ENCODE data around the gene KRTAP4-11.

- TF ChIP-seq EZH2 (IDR thresholded peaks at IDR 0.05; ENCODE audit: borderline replicate concordance): no peak
- TF ChIP-seq CTCF (IDR thresholded peaks at IDR 0.05; ENCODE audit: poor library complexity): no peak
- no peak for TF ChIP-seq EZH2phosphoT487 (IDR thresholded peaks at IDR 0.05; ENCODE audit: low read depth, severe bottlenecking, unreplicated experiment)
Measured at GRCh38 chr17:41163828-41164227, 45.7 kb upstream of the KRTAP4-11 start.

Measured in hepatocyte (in vitro differentiated cells).